ENCODE results near the gene KBTBD7.

- TF ChIP-seq, protein P1, sequence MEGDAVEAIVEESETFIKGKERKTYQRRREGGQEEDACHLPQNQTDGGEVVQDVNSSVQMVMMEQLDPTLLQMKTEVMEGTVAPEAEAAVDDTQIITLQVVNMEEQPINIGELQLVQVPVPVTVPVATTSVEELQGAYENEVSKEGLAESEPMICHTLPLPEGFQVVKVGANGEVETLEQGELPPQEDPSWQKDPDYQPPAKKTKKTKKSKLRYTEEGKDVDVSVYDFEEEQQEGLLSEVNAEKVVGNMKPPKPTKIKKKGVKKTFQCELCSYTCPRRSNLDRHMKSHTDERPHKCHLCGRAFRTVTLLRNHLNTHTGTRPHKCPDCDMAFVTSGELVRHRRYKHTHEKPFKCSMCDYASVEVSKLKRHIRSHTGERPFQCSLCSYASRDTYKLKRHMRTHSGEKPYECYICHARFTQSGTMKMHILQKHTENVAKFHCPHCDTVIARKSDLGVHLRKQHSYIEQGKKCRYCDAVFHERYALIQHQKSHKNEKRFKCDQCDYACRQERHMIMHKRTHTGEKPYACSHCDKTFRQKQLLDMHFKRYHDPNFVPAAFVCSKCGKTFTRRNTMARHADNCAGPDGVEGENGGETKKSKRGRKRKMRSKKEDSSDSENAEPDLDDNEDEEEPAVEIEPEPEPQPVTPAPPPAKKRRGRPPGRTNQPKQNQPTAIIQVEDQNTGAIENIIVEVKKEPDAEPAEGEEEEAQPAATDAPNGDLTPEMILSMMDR (conservative IDR thresholded peaks at IDR 0.05; ENCODE audit: low read depth, low read length) = no peak
- TF ChIP-seq EZH2 (IDR thresholded peaks at IDR 0.05; ENCODE audit: borderline replicate concordance, low read depth, low read length, poor library complexity, severe bottlenecking) = no peak
Measured at GRCh38 chr13:41213919-41214318, 19.6 kb upstream of the KBTBD7 start.

All from A673 (cell line).